K562 (cell line): Measurements from ENCODE around the gene TRPV5.

Experiments used
- BRF1 ChIP-seq: IDR thresholded peaks from 3 replicates; pipeline ENCODE4 v1.6.1; 2011; ENCODE audit warnings: borderline replicate concordance, mild to moderate bottlenecking; ENCODE audit not compliant: insufficient read length; ENCODE audit errors: extremely low read depth
- CBX1 ChIP-seq: sonication (generic); IDR thresholded peaks from 2 replicates; pipeline ENCODE4 v1.6.1; 2016; ENCODE audit warnings: antibody characterized with exemption, low read depth, mild to moderate bottlenecking
- FOXA3 ChIP-seq, 2 experiments: fragments of 450-650 bp in 1 of 2; sonication (generic) in 1 of 2; formaldehyde crosslinking; IDR thresholded peaks in 1 of 2; conservative IDR thresholded peaks in 1 of 2; 2 replicates each; pipeline versions ENCODE4 v1.4.0 to v1.8.0; 2020 to 2022; ENCODE audit warnings: mild to moderate bottlenecking in 2 of 2, missing genetic modification reagents in 1 of 2
- HNRNPLL ChIP-seq: fragments of 200-400 bp; formaldehyde crosslinking; IDR thresholded peaks from 2 replicates; pipeline ENCODE4 v1.6.1; 2017; ENCODE audit warnings: low read length, low read depth, mild to moderate bottlenecking; ENCODE audit not compliant: poor library complexity, severe bottlenecking
- MTA2 ChIP-seq: fragments of 450-650 bp; IDR thresholded peaks from 2 replicates; pipeline ENCODE4 v1.6.1; 2016; ENCODE audit warnings: low read depth
- NR1H2 ChIP-seq: sonication (generic); formaldehyde crosslinking; IDR thresholded peaks from 2 replicates; pipeline ENCODE4 v1.4.0; 2020; ENCODE audit warnings: mild to moderate bottlenecking, missing genetic modification reagents
- SP1 ChIP-seq: sonication (generic); formaldehyde crosslinking; IDR thresholded peaks from 2 replicates; pipeline ENCODE4 v1.8.1; 2022; ENCODE audit warnings: mild to moderate bottlenecking, missing genetic modification reagents
- ZNF274 ChIP-seq: IDR thresholded peaks from 2 replicates; pipeline ENCODE4 v1.6.1; 2011; ENCODE audit warnings: low read depth, mild to moderate bottlenecking, low read length, moderate library complexity, borderline replicate concordance

- TF ChIP-seq NR1H2 (CRISPR knock-in tag), result no peak
- no peak for TF ChIP-seq MTA2
- no peak for TF ChIP-seq FOXA3 (CRISPR knock-in tag; conservative IDR thresholded peaks at IDR 0.05 in 1 of 2, IDR thresholded peaks at IDR 0.05 in 1 of 2)
- no peak for TF ChIP-seq SP1 (CRISPR knock-in tag)
- TF ChIP-seq CBX1, result no peak
- TF ChIP-seq ZNF274, result no peak
- no peak for TF ChIP-seq BRF1
- no peak for TF ChIP-seq HNRNPLL
These were observed 15.1 kb upstream of the TRPV5 start for GRCh38 chr7:142948603-142949002.
